OCI-LY1 (cell line): ENCODE data around the gene JMJD4.

Experiments used
- CTCF ChIP-seq: fragments of 200-600 bp; sonication (generic), shearing (Covaris generic); IDR thresholded peaks from 2 replicates; pipeline ENCODE4 v1.5.1; 2017; ENCODE audit warnings: mild to moderate bottlenecking, antibody characterized with exemption, low read length, moderate library complexity, mixed read lengths
- EZH2 ChIP-seq: fragments of 200-600 bp; sonication (generic), shearing (Covaris generic); IDR thresholded peaks from 2 replicates; pipeline ENCODE4 v1.8.0; 2017; ENCODE audit warnings: borderline replicate concordance, mixed run types, mild to moderate bottlenecking, antibody characterized with exemption, low read length, moderate library complexity, mixed read lengths

GRCh38 chr1:227756172-227756959 is 21.3 kb upstream of the JMJD4 start:
- TF ChIP-seq EZH2 (no peak), CTCF (no peak)
